Neural cell (in vitro differentiated cells): ENCODE results near the gene KCTD2. TPM values are rescaled to one million over a fixed set of nuclear protein-coding genes. Genes with fewer than 3 reads are reported as not detected.

ENCODE experiments used
- H2AFZ ChIP-seq: fragments of 200-600, 300-800 bp; sonication (generic), shearing (Covaris generic); 2 replicates; pipeline ENCODE4 v1.6.0; 2014; ENCODE audit warnings: low read depth, mild to moderate bottlenecking, antibody characterized with exemption, low read length, moderate library complexity
- H3F3A ChIP-seq: fragments of 200-600 bp; shearing (Covaris generic); 2 replicates; pipeline ENCODE4 v1.6.1; 2016; ENCODE audit warnings: mild to moderate bottlenecking, moderate library complexity, mixed read lengths, antibody characterized with exemption, low read length; ENCODE audit not compliant: insufficient read depth, poor library complexity, severe bottlenecking
- H3K27ac ChIP-seq: fragments of 200-600, 300-800 bp; sonication (generic), shearing (Covaris generic); 2 replicates; pipeline ENCODE4 v1.5.1; 2014; ENCODE audit warnings: mild to moderate bottlenecking, low read length, moderate library complexity
- H3K27me3 ChIP-seq: fragments of 300-800, 200-600 bp; sonication (generic), shearing (Covaris generic); 2 replicates; pipeline ENCODE4 v1.6.0; 2014; ENCODE audit warnings: mild to moderate bottlenecking, low read depth, low read length, moderate library complexity; ENCODE audit not compliant: insufficient read depth
- H3K36me3 ChIP-seq: fragments of 300-800, 200-600 bp; sonication (generic), shearing (Covaris generic); 2 replicates; pipeline ENCODE4 v1.5.1; 2014; ENCODE audit warnings: mild to moderate bottlenecking, antibody characterized with exemption, low read length, moderate library complexity; ENCODE audit not compliant: insufficient read depth
- H3K4me2 ChIP-seq: fragments of 300-800, 200-600 bp; sonication (generic), shearing (Covaris generic); 2 replicates; pipeline ENCODE4 v1.6.0; 2014; ENCODE audit warnings: mild to moderate bottlenecking, low read length
- H3K4me3 ChIP-seq: fragments of 300-800, 200-600 bp; sonication (generic), shearing (Covaris generic); 2 replicates; pipeline ENCODE4 v1.5.1; 2014; ENCODE audit warnings: mild to moderate bottlenecking, low read length, moderate library complexity
- H3K79me2 ChIP-seq: fragments of 200-600 bp; shearing (Covaris generic); replicated peaks from 2 replicates; pipeline ENCODE4 v1.6.0; 2014; ENCODE audit warnings: mild to moderate bottlenecking, low read length, moderate library complexity; ENCODE audit not compliant: insufficient read depth
- H3K9ac ChIP-seq: fragments of 300-800, 200-600 bp; sonication (generic), shearing (Covaris generic); 2 replicates; pipeline ENCODE4 v1.6.1; 2016; ENCODE audit warnings: mild to moderate bottlenecking, low read length, mixed read lengths
- H3K9me2 ChIP-seq: fragments of 200-600 bp; shearing (Covaris generic); 2 replicates; pipeline ENCODE4 v1.6.1; 2016; ENCODE audit warnings: mild to moderate bottlenecking, low read length, mixed read lengths; ENCODE audit not compliant: insufficient read depth
- H3K9me3 ChIP-seq: fragments of 200-600, 300-800 bp; sonication (generic), shearing (Covaris generic); 2 replicates; pipeline ENCODE4 v1.6.1; 2016; ENCODE audit warnings: mild to moderate bottlenecking, mixed run types, low read length, moderate library complexity, mixed read lengths
- H4K20me1 ChIP-seq: fragments of 200-600 bp; shearing (Covaris generic); 2 replicates; pipeline ENCODE4 v1.6.1; 2016; ENCODE audit warnings: mild to moderate bottlenecking, mixed run types; ENCODE audit not compliant: insufficient read depth
- EP300 ChIP-seq: fragments of 450-650 bp; conservative IDR thresholded peaks from 2 replicates; pipeline ENCODE4 v1.6.1; 2014; ENCODE audit warnings: antibody characterized with exemption, mild to moderate bottlenecking, moderate library complexity; ENCODE audit not compliant: poor library complexity, severe bottlenecking
- EZH2 ChIP-seq: fragments of 200-600, 300-800 bp; shearing (Covaris generic), sonication (generic); IDR thresholded peaks from 2 replicates; pipeline ENCODE4 v1.6.1; 2014; ENCODE audit warnings: antibody characterized with exemption, low read length, borderline replicate concordance, mild to moderate bottlenecking; ENCODE audit not compliant: insufficient read depth, poor library complexity, severe bottlenecking
- MXI1 ChIP-seq: fragments of 450-650 bp; conservative IDR thresholded peaks from 2 replicates; pipeline ENCODE4 v1.6.1; 2014; ENCODE audit warnings: antibody characterized with exemption, mild to moderate bottlenecking; ENCODE audit not compliant: poor library complexity, severe bottlenecking
- POLR2AphosphoS5 ChIP-seq: IDR thresholded peaks from 2 replicates; pipeline ENCODE4 v1.6.1; 2012
- RAD21 ChIP-seq: fragments of 450-650 bp; conservative IDR thresholded peaks from 2 replicates; pipeline ENCODE4 v1.6.1; 2014; ENCODE audit warnings: antibody characterized with exemption, mild to moderate bottlenecking, moderate library complexity
- SMC3 ChIP-seq: fragments of 450-650 bp; conservative IDR thresholded peaks from 2 replicates; pipeline ENCODE4 v1.6.1; 2014; ENCODE audit warnings: antibody characterized with exemption, mild to moderate bottlenecking, moderate library complexity; ENCODE audit not compliant: poor library complexity
- TAF1 ChIP-seq: IDR thresholded peaks from 2 replicates; pipeline ENCODE4 v1.6.1; 2012; ENCODE audit warnings: low read depth
- polyA plus RNA-seq: library from polyadenylated mRNA; depleted of rRNA; stranded (reverse); fragments of >200 nt; gene quantifications from 2 replicates; pipeline ENCODE4 v1.2.3, GENCODE V29; 2014
- TF ChIP-seq, protein P1 (sequence below): fragments of 450-650 bp; IDR thresholded peaks from 2 replicates; pipeline ENCODE4 v1.5.1; 2014; ENCODE audit warnings: antibody characterized with exemption, mild to moderate bottlenecking, moderate library complexity; ENCODE audit not compliant: poor library complexity, severe bottlenecking
- TF ChIP-seq, protein P2 (sequence below): IDR thresholded peaks from 2 replicates; pipeline ENCODE4 v1.6.1; 2012; ENCODE audit warnings: borderline replicate concordance

Gene KCTD2
- polyA plus RNA-seq, 1 donor from 2014 or later, result 32.8 TPM

DNA sequence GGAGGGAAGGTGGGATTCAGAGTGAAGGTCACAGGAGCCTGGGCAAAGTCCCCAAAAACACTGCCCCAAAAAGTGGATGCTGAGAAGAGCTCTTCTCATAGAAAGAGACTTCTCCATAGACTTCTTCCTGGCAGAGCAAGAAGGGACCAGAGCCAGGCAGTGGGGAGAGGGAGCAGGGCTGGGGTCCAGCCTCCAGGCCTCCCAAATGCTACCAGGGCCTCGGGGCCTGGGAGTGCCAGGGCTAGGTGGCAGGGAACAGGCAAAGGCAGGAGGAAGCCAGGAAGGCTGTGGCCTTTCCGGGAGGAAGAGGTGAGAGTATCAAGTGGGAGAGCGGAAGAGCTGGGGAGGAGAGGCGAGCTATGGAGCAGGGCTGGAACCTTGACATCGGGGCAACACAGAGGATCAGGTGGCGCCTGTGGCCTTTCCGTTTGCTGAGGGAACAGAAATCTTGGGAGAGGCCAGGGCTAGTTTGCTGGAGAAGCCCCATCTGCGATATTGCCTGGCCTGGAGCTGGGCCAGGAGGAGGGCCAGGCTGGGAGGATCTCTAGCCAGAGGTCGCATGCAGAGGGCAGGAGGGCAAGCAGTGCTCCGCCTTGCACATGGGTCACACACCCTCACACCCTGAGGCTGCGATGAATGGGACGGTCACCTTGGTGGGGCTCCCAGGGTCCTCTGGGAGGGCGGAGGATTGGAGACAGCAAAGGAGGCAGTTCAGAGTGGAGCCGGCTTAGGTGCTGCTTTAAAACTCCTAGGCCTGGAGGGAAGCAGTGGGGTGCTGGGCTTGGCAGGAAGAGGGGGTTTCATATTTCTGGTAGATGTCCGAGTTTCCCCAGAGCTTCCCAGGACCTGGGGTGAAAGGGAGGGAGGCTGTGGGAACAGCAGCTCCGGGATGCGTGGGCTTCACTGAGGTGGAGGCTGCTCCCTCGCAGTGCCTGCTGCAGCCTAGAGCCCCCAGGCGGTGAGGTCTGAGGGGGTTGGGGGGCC is 44.1 kb downstream of the KCTD2 start:
- no peak overlapping the region for H3K27ac ChIP-seq
- peaks cover 14% of the 10 kb centered on the region for H3K27me3 ChIP-seq
- H3K79me2 ChIP-seq, result no peaks in the 10 kb centered on the region
- no peak overlapping the region for H3K4me2 ChIP-seq
- no peak for TF ChIP-seq TAF1
- TF ChIP-seq, protein P1, sequence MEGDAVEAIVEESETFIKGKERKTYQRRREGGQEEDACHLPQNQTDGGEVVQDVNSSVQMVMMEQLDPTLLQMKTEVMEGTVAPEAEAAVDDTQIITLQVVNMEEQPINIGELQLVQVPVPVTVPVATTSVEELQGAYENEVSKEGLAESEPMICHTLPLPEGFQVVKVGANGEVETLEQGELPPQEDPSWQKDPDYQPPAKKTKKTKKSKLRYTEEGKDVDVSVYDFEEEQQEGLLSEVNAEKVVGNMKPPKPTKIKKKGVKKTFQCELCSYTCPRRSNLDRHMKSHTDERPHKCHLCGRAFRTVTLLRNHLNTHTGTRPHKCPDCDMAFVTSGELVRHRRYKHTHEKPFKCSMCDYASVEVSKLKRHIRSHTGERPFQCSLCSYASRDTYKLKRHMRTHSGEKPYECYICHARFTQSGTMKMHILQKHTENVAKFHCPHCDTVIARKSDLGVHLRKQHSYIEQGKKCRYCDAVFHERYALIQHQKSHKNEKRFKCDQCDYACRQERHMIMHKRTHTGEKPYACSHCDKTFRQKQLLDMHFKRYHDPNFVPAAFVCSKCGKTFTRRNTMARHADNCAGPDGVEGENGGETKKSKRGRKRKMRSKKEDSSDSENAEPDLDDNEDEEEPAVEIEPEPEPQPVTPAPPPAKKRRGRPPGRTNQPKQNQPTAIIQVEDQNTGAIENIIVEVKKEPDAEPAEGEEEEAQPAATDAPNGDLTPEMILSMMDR, result no peak
- TF ChIP-seq, protein P2, sequence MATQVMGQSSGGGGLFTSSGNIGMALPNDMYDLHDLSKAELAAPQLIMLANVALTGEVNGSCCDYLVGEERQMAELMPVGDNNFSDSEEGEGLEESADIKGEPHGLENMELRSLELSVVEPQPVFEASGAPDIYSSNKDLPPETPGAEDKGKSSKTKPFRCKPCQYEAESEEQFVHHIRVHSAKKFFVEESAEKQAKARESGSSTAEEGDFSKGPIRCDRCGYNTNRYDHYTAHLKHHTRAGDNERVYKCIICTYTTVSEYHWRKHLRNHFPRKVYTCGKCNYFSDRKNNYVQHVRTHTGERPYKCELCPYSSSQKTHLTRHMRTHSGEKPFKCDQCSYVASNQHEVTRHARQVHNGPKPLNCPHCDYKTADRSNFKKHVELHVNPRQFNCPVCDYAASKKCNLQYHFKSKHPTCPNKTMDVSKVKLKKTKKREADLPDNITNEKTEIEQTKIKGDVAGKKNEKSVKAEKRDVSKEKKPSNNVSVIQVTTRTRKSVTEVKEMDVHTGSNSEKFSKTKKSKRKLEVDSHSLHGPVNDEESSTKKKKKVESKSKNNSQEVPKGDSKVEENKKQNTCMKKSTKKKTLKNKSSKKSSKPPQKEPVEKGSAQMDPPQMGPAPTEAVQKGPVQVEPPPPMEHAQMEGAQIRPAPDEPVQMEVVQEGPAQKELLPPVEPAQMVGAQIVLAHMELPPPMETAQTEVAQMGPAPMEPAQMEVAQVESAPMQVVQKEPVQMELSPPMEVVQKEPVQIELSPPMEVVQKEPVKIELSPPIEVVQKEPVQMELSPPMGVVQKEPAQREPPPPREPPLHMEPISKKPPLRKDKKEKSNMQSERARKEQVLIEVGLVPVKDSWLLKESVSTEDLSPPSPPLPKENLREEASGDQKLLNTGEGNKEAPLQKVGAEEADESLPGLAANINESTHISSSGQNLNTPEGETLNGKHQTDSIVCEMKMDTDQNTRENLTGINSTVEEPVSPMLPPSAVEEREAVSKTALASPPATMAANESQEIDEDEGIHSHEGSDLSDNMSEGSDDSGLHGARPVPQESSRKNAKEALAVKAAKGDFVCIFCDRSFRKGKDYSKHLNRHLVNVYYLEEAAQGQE, result no peak
- TF ChIP-seq SMC3, result no peak
- no peaks in the 10 kb centered on the region for H4K20me1 ChIP-seq
- H3F3A ChIP-seq, result no peaks in the 10 kb centered on the region
- no peak overlapping the region for H3K4me3 ChIP-seq
- H2AFZ ChIP-seq, result no peak overlapping the region
- no peaks in the 10 kb centered on the region for H3K9me2 ChIP-seq
- no peaks in the 10 kb centered on the region for H3K36me3 ChIP-seq
- H3K9ac ChIP-seq, result no peak overlapping the region
- no peaks in the 10 kb centered on the region for H3K9me3 ChIP-seq

DNA sequence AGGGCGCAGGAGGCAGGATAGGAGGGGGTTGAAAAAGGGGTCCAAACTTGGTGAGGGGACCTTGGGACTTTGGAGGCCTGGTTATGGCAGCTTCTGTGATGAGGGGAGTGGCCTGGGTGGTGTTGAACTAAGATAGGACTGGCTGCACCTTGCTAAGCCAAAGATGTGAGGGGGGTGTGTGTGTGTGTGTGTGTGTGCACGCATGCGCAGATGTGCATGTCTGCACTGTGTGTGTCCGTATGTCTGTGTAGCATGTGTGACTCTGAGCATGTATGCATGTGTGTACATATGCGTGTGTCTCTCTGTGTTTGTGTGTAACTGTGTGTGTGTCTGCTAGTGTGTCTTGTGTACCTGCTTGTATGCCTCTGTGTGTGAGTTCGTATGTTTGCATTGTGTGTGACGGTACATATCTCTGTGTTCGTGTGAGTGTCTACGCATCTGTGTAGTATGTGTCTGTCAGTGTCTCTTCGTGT is 44.9 kb downstream of the KCTD2 start:
- no peak overlapping the region for H3K4me2 ChIP-seq
- H3F3A ChIP-seq, result no peaks in the 10 kb centered on the region
- H2AFZ ChIP-seq, result no peak overlapping the region
- H3K9ac ChIP-seq, result no peak overlapping the region
- no peaks in the 10 kb centered on the region for H3K9me2 ChIP-seq
- no peaks in the 10 kb centered on the region for H3K9me3 ChIP-seq
- peaks cover 14% of the 10 kb centered on the region for H3K27me3 ChIP-seq
- H3K36me3 ChIP-seq, result no peaks in the 10 kb centered on the region
- H3K79me2 ChIP-seq, result no peaks in the 10 kb centered on the region
- H4K20me1 ChIP-seq, result no peaks in the 10 kb centered on the region
- H3K4me3 ChIP-seq, result no peak overlapping the region
- H3K27ac ChIP-seq, result no peak overlapping the region
- TF ChIP-seq RAD21 (no peak), EZH2 (no peak), MXI1 (no peak), POLR2AphosphoS5 (no peak), EP300 (no peak), TAF1 (no peak), SMC3 (no peak)
- TF ChIP-seq, protein P1, result no peak
- TF ChIP-seq, protein P2, result no peak
